Stimulated activated CD4-positive, alpha-beta T cell treated with anti-CD3 and anti-CD28 coated beads, Interleukin-1b, Interleukin-23, amount 100 ng/mL, for 48 hours (primary cell): ENCODE measurements around the gene UHRF1.
"Not testable (repeated sequence)": the region's sequence is repeated elsewhere in the genome, so short reads cannot be mapped to it uniquely, and the experiment has no call there.

Experiments
- DNase-seq: peaks from one replicate; pipeline ENCODE4 v3.0.0-alpha.2; 2020

UHRF1 gene

DNA sequence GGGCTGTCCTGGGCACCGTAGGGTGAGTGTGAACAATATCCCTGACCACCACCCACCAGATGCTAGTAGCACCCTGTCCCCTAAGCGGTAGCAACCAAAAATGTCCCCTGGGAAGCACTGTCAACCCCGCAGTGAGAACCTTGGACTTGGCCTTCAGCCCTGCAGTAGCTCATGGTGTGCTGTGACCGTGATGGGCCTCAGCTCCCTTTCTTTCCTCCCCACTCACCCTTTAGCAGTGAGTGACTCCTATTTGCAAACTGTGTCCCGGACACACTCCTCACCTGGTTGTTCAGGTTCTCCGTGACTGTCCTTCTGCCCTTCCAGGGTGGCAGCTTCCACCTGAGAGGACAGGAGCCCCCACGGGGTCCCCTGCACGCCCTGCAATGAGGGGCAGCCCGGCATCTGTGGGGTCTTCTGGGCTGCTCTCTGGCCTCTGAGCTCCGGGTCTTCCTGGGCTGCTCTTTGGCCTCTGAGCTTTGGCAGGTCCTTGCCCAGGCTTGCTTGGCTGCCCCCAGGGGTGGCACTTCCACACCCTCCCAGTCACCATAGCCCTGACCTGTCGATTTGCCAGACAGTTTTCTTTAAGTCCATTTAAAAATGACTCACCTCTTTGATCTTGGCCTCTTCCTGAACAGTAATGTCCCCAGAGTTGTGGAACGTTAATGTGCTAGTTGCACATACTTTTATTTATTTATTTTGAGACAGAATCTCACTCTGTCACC, 63.4 kb downstream of the UHRF1 start:
- no peak for DNase-seq

DNA sequence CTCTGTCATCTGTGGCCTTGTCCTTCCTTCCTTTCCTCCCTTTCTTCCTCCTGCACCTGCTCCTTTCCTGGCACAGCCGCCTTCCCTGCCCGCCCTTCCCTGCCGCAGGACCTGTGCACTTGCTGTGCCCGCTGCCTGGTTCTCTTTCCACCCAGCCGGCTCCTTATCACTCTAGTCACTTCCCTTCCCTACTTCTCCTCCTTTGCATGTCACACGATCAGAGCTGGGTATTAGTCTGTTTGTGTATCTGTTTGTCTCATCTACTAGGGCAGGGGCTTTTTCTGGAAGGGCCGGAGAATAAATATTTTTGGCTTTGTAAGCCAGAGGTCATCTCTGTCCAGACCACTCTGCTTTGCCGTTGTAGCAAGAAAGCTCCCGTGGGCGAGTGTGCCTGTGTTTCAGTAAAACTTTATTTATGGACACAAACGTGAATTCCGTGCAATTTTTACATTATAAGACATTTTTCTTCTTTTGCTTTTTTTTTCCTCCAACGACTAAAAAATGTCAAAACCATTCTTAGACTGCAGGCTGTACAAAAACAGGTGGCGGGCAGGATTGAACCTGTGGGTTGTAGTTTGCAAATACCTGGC, 65.7 kb downstream of the UHRF1 start:
- DNase-seq = no peak

DNA sequence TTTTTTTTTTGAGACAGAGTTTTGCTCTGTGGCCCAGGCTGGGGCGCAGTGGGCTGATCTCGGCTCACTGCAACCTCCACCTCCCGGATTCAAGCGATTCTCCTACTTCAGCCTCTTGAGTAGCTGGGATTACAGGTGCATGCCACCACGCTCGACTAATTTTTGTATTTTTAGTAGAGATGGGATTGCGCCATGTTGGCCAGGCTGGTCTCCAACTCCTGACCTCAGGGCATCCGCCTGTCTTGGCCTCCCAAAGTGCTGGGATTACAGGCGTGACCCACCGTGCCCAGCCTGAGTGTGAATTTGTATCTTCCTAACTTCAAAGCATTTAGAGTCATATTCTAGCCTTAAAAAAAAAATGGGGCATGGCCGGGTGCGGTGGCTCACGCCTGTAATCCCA, 66.3 kb downstream of the UHRF1 start:
- not testable (repeated sequence) for DNase-seq

DNA sequence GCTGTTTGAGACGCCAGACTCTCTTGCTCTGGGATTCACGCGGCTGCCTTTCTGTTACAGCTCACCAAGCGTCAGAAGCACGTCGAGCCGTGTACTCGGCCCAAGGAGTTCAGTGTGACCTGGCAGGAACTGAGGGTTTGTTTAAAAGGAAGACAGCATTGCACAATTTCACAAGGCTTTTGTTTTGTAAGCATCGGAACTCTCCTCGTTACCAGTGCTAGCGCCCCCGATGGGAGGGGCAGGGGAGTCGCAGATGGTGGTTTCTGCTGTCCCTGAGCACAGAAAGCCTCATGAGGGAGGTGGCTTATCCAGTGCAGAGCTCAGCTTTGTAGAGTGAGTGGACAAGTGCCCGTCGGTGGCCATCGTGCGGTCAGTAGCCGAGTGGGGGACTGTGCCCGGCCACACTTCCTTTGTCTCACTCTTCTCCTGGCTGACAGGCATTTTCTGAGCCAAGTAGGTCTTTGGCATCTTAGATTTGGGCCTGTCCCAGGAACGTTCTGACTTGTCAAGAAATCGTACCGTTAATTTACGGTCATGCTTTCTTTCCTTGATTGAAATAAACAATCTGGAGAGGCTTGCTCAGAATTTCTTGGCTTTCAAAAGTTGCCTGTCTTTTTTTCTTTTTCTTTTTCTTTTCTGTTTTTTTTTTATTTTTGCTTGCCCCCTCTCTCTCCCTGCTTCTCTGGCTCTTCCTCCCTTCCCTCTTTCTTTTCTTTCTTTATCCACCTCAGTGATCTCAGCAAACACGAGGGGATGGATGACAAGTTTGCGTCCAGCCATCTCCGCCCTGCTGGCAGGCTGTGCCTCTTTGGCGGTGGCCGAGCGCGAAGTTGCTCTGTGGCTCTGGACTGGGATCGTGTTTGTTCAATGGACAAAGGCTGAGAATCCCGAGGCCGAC, 67.3 kb downstream of the UHRF1 start:
- no peak for DNase-seq

DNA sequence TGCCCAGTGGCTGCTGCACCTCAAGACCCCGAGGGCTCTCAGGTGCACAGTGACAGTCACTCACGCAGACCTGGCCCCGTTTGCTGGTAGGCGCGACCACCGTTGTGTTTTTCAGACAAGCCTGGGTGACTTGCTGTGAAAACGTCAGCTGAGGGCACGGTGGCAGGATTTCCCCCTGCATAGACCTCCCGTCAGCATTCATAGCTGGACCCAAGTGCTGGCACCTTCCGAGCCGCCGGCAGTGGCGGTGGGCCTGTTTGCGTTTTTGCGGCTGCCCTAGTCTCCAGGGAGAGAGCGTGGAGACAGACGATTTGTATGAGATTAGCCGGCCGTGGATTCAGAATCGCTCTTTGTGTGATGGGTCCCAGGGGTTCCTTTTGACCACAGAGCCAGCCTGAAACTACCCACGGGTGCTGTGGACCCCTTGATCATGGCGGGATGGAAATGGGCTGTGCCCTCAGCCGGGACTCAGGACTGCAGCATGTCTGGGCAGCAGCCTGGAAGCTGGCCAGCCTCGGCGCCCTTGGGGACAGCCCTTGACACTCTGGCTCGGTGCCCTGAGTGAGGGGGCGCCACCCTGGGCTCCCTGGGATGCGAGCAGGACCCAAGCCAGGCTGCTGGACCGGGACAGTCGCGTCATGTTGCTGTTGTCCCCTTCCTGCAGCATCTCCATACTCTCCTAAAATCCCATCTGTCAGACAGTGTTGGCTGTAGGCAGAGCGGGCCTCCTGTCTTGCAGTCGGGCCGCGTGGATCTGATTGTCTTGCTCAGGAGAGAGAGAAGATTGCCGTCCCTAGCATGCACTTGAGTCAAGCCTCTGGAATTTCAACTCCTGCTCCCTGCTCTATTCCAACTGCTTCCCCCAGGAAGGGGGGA, 68.2 kb downstream of the UHRF1 start:
- no peak for DNase-seq

DNA sequence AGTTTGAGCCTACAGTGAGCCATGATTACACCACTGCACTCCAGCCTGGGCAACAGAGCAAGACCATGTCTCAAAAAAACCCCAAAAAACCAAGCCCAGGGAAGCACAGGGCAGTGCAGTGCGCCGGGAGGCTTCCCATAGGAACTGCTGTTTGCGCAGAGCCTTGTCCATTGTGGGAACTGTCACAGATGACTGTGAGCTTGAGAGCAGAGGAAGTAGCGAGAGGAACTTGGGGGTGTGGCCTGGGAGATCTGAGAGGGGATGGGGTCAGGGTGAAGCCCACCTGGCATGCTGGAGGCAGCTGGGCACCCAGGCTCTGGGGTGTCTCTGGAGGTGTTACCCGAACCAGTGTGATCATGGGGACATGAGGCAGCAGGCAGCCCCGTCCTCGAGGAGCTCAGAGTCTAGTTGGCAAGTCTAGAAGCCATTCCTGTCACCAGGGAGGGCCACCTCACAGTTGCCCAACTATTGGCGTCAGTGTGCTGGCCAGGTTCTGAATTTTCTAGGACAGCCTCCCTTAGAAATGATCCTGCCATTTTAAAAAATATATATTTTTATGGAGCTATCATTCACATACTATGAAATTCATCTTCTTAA, 70.0 kb downstream of the UHRF1 start:
- DNase-seq = no peak

DNA sequence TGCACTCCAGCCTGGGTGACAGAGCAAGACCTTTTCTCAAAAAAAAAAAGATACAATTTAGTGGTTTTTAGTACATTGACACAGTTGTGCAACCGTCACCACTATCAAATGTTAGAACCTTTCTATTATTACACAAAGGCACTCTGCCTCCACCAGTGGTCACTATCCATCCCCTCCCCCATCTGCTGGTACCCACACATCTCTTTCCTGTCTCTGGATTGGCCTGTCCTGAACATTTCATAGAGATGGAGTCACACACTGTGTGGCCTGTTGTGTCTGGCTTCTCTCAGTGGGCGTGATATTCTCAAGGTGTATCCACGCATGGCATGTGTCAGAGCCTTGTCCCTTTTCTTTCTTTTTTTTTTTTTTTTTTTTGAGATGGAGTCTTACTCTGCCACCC, 70.8 kb downstream of the UHRF1 start:
- no peak for DNase-seq

DNA sequence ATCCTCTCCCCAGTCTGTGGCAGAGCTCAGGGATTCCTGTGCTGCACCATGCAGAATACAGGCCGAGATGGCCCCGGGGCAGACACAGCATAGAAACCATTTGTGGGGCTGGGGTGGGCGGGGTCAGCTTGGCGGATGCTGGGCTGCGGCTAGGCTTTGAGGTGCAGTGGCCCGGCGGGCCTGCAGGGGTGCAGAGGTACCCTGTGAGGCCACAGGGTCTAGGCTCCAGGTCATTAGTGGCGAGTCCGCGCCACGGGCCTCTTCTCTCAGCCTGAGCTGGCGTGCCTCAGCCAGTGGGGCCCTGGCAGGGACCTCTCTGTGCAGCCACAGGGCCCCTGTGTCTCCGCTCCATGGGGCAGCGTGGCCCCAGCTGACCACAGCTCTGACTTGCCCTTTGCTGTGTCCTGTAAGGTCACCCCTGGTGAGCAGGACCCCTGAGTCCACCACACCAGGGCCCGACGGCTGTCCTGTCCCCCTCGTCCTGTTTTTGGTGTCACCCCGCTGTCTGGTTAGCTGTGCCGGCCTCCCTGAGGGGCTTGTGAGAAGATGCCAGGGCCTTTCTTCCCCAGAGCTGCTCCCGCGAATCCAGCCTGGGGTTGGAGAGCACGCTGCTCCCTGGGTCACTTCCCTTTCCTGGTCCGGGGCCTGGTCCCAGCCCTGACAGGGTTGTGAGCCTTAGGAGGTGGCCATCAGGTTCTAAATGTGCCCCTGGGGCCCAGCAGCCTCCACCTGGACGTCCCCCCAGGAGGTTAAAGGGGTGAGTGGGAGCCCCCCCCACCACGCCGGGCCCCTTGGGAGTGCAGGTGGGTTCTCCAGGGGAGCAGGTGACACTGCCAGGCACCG, 71.8 kb downstream of the UHRF1 start:
- DNase-seq = no peak

DNA sequence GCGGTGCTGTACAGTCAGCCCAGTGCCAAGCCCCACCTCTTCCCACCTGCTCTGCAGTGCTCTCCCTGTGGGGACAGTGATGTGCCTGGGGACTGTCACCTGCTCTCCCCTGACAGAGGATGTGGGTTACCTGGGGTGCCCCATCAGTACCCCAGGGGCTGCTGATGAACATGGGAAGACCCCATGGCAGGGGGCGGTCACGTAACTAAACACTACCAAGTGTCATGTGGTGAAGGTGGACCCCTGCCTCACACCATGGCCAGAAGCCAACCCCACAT, 72.3 kb downstream of the UHRF1 start:
- DNase-seq = no peak

DNA sequence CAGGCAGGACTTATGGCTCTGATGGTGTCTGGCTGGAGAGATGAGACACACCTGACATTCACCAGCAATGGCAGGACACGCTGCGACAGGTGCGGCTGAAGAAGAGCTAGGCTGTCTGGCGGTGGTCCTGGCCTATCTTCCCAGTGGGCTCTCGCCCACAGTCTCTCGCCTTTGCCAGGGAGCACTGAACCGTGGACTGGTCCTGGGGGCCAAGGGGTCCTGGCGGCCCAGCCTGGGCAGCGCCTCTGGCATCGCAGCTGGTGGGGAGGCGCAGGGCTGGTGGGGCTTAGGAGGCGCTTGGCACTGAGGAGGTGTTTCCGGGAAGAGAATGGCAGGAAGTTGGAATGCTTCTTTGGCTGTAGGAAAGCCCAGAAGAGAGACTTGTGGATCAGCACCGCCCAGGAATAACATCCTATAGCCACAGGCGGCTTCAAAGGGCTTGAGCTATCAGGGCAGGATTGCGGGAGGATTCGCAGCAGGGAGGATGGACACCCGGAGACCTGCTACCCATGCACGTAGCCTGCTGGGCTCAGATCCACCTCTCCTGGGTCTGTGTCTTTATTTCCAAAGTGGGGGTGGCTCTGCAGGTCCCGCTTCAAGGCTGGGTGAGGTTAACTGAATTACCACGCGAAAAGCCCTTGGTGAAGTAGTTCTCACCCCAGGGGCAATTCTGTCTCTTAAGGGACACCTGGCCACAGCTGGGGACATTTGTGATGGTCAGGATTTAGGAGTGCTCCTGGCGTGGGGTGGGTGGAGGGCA, 74.2 kb downstream of the UHRF1 start:
- DNase-seq = no peak

DNA sequence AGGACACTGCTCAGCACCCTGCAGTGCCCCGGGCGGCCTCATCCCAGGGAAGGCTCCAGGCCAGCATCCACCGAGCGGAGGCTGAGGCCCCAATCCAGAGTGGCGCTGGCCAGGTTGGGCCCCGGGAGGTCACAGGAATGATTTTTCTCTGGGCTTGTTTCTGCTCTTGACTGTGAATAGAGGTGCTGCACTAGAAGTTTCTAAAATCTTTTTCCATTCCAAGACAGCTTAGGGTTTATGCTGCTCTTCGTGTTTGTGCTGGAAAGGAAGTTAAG, 74.7 kb downstream of the UHRF1 start:
- DNase-seq = no peak

DNA sequence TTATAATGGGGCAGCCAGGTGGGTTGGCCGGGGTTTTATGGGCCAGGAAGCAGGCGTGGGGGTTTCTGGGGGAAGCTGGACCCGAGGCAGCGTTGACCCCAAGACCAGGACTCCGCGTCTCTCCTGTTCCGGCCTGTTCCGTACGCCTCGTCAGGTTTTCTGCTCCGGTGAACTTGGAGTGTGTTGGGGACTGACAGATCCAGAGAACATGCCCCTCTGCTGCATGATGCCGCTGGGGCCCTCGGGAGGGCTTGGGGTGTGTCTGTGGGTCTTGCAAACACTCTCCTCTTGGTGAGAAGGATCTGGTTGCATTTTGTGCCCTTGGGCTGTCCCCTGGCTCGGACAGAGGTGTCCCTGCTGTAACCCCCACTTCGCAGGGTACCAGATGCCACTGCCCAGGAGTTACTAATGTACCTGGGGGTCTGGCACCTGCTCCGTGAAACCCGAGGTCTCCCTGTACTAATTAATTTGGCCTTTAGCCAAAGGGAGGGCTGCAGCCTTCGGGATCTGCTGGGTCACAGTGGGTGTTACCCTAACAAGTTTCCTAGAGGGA, 75.2 kb downstream of the UHRF1 start:
- DNase-seq = no peak

DNA sequence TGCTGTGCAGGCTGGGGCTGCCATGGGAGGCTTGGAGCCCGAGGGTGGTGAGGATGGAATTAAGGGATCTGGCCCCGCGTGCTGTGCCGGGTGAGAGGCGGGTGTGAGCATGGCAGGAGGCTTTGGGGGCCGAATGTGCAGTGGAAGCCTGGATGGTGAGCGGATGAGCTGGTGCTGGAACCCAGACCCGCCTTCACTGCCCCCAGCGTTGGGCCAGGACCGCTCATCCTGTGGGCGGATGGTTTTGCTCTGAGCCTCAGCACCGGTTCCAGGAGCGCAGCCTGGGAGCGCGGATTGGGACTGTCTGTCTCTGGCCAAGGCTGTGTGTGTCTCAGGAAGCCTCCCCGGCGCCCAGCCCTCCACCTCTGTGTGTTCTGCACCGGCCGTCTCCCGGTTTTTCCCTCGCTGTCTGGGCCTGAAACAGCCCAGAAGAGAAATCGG, 76.3 kb downstream of the UHRF1 start:
- no peak for DNase-seq

DNA sequence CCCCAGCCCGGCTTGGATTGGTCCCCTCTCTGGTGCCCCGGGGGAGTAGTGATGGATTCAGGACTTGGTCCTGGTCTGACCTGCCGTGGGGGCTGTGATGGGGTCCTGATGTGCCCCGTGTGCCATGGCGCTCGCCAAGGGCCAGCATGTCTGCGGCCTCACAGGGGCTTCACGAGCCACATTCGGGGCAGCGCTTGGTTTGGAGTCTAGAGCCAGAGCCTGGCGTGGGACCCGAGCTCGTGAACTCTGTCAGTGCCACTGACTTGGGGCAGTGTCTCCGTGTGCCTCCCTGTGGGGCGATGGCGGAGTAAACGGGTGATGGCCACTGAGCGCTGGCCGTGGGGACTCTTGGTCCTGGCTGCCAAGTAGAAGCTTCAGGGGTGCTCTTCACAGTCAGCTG, 76.8 kb downstream of the UHRF1 start:
- no peak for DNase-seq

DNA sequence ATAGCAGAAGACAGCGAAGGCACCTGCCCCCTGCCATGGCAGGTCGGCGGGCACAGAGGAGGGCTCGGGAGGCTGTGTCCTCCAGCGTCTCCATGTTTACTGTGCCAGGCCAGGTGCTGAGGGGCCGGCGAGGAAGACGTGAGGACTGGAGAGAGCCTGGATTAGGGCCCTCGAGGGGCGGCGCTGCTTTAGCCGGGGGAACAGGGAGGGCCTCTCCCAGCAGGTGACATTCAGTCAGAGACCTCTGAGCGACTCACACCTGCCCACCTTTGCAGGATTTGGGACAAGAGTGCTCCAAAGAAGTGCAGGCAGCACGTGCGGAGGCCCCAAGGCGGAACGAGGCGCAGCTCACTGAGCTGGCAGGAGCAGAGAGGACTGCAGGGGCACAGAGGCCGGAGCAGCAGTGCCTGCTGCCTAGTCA, 77.2 kb downstream of the UHRF1 start:
- no peak for DNase-seq

DNA sequence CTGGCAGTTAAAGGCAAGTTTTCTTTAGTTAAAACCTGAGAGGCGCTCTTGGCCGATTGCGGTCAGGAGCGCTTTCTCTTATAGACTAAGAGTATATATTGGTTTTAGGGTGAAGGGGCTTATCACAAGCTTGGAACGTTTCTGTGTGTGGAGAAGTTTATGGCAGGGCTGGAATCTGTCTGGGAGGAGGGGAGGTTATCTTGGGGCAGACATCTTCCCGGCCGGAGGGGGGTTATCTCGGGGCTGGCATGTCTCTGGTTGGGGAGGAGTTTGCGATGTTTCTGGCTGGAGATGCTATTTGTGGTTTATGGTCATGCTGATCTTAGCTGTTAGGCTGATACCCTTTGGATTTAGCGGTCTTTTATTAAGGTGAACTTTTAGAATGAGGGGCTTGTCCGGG, 78.0 kb downstream of the UHRF1 start:
- no peak for DNase-seq

DNA sequence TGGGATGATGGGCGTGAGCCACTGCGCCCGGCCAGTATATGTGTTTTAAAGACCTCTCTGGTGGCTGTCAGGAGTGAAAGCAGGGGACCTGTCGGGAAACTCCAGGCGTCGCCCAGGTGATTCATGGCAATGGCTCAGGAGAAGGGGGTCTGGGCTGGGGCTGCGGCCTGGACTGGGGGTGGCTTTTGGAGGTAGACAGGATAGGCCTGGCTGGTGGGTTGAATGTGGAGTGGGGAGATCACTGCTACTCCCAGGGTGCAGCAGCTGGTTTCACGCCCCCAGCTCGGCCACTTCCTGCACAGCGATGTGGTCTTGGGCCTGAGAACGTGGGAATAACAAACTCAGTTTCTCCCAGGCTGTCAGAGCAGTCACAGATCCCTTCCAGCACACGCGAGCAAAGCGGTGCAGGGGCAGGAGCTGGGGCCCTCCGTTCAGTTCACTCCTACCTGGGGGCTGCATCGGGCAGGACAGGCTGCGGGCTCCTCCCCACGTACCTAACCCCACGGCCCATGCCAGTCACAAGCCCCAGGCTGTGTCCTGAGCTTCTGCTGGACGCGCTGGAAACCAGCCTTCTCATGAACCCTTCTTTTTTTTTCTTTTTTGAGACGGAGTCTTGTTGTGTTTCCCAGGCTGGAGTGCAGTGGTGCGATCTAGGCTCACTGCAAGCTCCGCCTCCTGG, 78.5 kb downstream of the UHRF1 start:
- DNase-seq = no peak

DNA sequence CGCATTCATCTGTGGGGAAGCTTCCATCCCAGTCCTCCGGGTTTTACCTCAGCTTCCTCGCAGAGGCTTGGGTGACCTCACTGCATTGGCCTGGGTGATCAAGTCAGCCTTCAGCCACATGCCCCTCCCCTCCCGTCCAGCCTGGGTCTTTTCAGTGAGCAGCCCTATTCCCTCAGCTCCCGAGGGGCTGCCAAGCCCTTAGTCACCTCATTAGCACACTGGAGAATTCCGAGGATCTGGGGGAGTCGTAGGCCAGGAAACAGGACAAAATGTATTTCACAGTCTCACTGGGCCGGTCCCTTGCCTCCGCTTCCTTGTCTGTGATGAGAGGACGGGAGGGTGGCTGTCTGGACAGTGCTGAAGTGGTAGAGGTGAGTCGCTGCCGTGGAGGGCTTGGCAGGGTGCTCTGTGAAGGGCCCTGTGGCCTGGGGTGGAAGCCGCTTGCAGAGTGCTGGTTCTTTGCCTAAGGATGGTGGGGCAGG, 79.5 kb downstream of the UHRF1 start:
- no peak for DNase-seq

DNA sequence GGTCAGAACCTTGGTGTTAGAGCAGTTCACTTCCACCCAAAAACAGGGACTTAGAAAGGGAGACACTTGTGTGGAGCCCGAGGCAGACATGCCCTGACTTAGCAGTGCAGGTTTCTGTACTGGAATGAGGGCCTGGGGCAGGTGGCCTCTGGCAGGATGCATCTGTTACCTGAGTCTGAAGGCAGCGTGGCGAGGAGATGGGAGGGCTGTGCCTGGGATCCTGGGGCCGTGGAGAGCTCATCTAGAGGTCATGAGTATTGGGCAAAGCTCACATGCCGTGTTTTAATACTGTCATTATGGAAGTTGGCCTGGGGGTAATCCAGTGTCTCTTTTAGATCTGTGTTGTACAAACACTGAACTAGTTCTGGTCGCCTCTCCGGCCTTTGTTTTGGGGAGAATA, 81.0 kb downstream of the UHRF1 start:
- no peak for DNase-seq

DNA sequence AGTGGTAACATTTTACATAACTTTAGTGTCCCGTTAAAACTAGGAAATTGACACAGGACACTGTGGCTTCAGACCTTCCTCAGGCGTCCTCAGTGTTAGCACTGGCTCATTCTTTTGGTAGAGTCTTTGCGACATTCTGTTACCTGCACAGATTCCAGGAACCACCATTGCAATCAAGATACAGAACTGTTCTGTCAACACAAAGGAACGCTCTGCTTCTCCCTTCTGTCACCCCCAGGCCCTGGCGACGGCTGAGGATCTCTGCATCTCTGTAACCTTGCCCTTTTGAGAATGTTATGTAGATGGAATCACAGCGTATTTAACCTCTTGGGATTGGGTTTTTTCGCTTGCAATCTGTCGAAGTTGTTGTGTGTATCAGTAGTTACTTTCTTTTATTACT, 82.2 kb downstream of the UHRF1 start:
- DNase-seq = no peak
